Small intestine (tissue), 7 donors: ENCODE results near the gene KIF26B. TPM values are rescaled to one million over a fixed set of nuclear protein-coding genes. Genes with fewer than 3 reads are reported as not detected.

Source experiments
- DNase-seq, 2 donors: peaks; one replicate each; pipeline versions ENCODE4 v3.0.0 to v3.0.0-alpha.2; 2013
- FAIRE-seq: peaks from 2 replicates; lab custom pipeline; 2012; peaks lifted over from hg19 to GRCh38; lab: Jason Lieb, UNC
- H3K27ac ChIP-seq, 3 donors: one replicate each; pipeline ENCODE4 v1.5.1; 2013; ENCODE audit warnings: low read length in 2 of 3, mild to moderate bottlenecking in 2 of 3, control low read depth in 1 of 3, inconsistent platforms in 1 of 3, low read depth in 1 of 3, moderate library complexity in 1 of 3
- H3K27me3 ChIP-seq, 3 donors: one replicate each; pipeline ENCODE4 v1.6.1; 2013; ENCODE audit warnings: low read length in 3 of 3, inconsistent platforms in 1 of 3; ENCODE audit not compliant: control insufficient read depth in 3 of 3, insufficient read depth in 3 of 3
- H3K36me3 ChIP-seq, 3 donors: one replicate each; pipeline ENCODE4 v1.6.1; 2013; ENCODE audit warnings: low read length in 3 of 3, inconsistent platforms in 1 of 3, low read depth in 1 of 3, mild to moderate bottlenecking in 1 of 3, moderate library complexity in 1 of 3; ENCODE audit not compliant: control insufficient read depth in 3 of 3, insufficient read depth in 2 of 3
- H3K4me1 ChIP-seq, 3 donors: one replicate each; pipeline ENCODE4 v1.6.1; 2013; ENCODE audit warnings: low read length in 2 of 3, inconsistent platforms in 1 of 3, low read depth in 1 of 3, mild to moderate bottlenecking in 1 of 3, moderate library complexity in 1 of 3; ENCODE audit not compliant: control insufficient read depth in 3 of 3, insufficient read depth in 2 of 3
- H3K4me3 ChIP-seq, 3 donors: one replicate each; pipeline ENCODE4 v1.5.1; 2013; ENCODE audit warnings: low read length in 3 of 3, control low read depth in 1 of 3, inconsistent platforms in 1 of 3, low read depth in 1 of 3, mild to moderate bottlenecking in 1 of 3, moderate library complexity in 1 of 3
- H3K9me3 ChIP-seq, 2 donors: one replicate each; pipeline ENCODE4 v1.6.1; 2013; ENCODE audit warnings: low read depth in 1 of 2, low read length in 1 of 2; ENCODE audit not compliant: control insufficient read depth in 2 of 2, insufficient read depth in 1 of 2
- WGBS, 3 donors: extraction: QIAGEN DNeasy Blood & Tissue Kit; methylation state at CpG; one replicate each; pipeline ENCODE4 v1.1.7; 2013; 5-methylcytosine and 5-hydroxymethylcytosine counted together
- polyA plus RNA-seq, 4 donors: library from polyadenylated mRNA; stranded (reverse) in 3 of 4; unstranded in 1 of 4; fragments of 200-250 nt in 3 of 4; fragments of 120-200 nt in 1 of 4; gene quantifications; one replicate each; pipeline versions ENCODE4 v1.2.1 to v1.2.3, GENCODE V29; 2013
- donor health status: healthy with polysubstance abuse.
- donor health status: control.
- donor health status: control.
- donor health status: Bipolar disorder and iron deficiency.
- donor health status: healthy.

The KIF26B gene
- polyA plus RNA-seq, 4 donors: 0.27 to 4.0 (median 1.3) TPM; not detected in 1

- Histone ChIP-seq H3K9me3 (no peaks in the 10 kb centered on the region), H3K4me1 (no peaks in the 10 kb centered on the region), H3K27me3 (no peaks in the 10 kb centered on the region), H3K27ac (no peak overlapping the region), H3K36me3 (no peaks in the 10 kb centered on the region), H3K4me3 (no peak overlapping the region)
- FAIRE-seq: no peak
- no peak for DNase-seq
- 89 to 90% (median 89%) methylated on average over 12 of the region's 12 CpGs for WGBS, 3 donors
These were observed 405.6 kb downstream of the KIF26B start for GRCh38 chr1:245560316-245560859.

GRCh38 chr1:245561665-245562234, 407.0 kb downstream of the KIF26B start:
- Histone ChIP-seq H3K36me3 (no peaks in the 10 kb centered on the region), H3K27me3 (no peaks in the 10 kb centered on the region), H3K9me3 (peaks cover 0 to 4% of the 10 kb centered on the region in 2 donors), H3K27ac (no peak overlapping the region), H3K4me3 (no peak overlapping the region), H3K4me1 (no peaks in the 10 kb centered on the region)
- 79 to 89% (median 81%) methylated on average over 10 of the region's 10 CpGs for WGBS, 3 donors
- FAIRE-seq: no peak
- no peak for DNase-seq

DNA sequence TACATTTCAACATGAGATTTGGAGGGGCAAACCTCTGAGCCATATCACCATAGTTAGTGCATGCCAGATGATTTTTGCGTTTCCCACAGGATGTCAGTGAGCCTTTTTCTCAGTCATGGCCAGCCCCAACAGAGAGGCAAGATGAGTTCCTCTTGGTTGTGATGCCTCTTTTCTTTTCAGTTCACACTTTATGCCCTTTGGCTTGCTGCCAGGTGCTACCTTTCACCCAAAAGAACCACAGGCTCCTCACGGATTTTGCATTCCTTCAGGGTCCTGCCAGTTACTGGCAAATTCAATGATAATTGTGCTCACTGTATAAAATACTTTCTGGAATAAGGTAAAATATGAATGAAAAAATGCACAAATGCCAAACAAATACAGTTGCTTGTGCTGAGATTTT, 411.3 kb downstream of the KIF26B start:
- Histone ChIP-seq H3K4me1 (peaks cover 0 to 9% (median 0%) of the 10 kb centered on the region in 3 donors), H3K9me3 (peaks cover 0 to 4% of the 10 kb centered on the region in 2 donors), H3K4me3 (no peak overlapping the region), H3K27ac (no peak overlapping the region), H3K36me3 (no peaks in the 10 kb centered on the region), H3K27me3 (no peaks in the 10 kb centered on the region)
- WGBS, 3 donors: 73 to 89% (median 86%) methylated on average over 2 of the region's 2 CpGs
- FAIRE-seq (no peak), DNase-seq (no peak)

DNA sequence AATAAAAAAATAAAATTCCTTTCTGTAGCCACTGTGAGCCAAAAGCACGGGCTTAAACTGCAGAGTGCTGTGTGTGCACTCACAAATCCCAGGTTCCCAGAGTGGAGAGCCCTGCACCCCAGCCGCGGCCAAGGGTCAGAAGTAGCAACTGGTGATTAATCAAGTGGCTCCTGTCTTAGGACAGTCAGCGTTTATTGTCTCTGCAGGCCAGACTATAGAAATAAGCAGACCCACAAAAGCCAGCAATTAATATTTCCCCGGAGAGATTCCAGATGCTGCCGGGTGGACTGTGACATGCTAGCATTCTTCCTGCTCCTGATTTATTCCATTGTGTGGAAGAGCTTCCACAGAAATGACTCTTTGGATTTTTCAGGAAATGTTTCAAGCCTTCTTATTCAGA, 412.2 kb downstream of the KIF26B start:
- Histone ChIP-seq H3K27ac (no peak overlapping the region), H3K27me3 (no peaks in the 10 kb centered on the region), H3K4me1 (peaks cover 0 to 9% (median 0%) of the 10 kb centered on the region in 3 donors), H3K9me3 (peaks cover 0 to 4% of the 10 kb centered on the region in 2 donors), H3K4me3 (no peak overlapping the region), H3K36me3 (no peaks in the 10 kb centered on the region)
- peak in 1 of 2 donors; percentile 34 for DNase-seq
- 42 to 69% (median 48%) methylated on average over 6 of the region's 6 CpGs for WGBS, 3 donors
- no peak for FAIRE-seq

GRCh38 chr1:245571815-245572294, 417.1 kb downstream of the KIF26B start:
- DNase-seq: no peak
- WGBS, 3 donors: 80 to 82% (median 80%) methylated on average over 11 of the region's 11 CpGs
- H3K36me3 ChIP-seq: no peaks in the 10 kb centered on the region
- no peaks in the 10 kb centered on the region for H3K27me3 ChIP-seq
- H3K9me3 ChIP-seq: no peaks in the 10 kb centered on the region
- FAIRE-seq: no peak
- peaks cover 0 to 8% (median 0%) of the 10 kb centered on the region in 3 donors for H3K4me1 ChIP-seq
- no peak overlapping the region for H3K27ac ChIP-seq
- H3K4me3 ChIP-seq: no peak overlapping the region

GRCh38 chr1:245572709-245573108, 417.9 kb downstream of the KIF26B start:
- Histone ChIP-seq H3K27me3 (no peaks in the 10 kb centered on the region), H3K4me1 (no peaks in the 10 kb centered on the region), H3K4me3 (no peak overlapping the region), H3K9me3 (no peaks in the 10 kb centered on the region), H3K27ac (no peak overlapping the region), H3K36me3 (no peaks in the 10 kb centered on the region)
- 85 to 89% (median 87%) methylated on average over 7 of the region's 7 CpGs for WGBS, 3 donors
- DNase-seq: no peak
- no peak for FAIRE-seq

- Histone ChIP-seq H3K36me3 (no peaks in the 10 kb centered on the region), H3K27ac (no peak overlapping the region), H3K27me3 (no peaks in the 10 kb centered on the region), H3K4me1 (no peaks in the 10 kb centered on the region), H3K9me3 (no peaks in the 10 kb centered on the region), H3K4me3 (no peak overlapping the region)
- FAIRE-seq: no peak
- DNase-seq: no peak
- WGBS, 3 donors: 60 to 70% (median 64%) methylated on average over 2 of the region's 2 CpGs
These were observed 420.9 kb downstream of the KIF26B start for GRCh38 chr1:245575710-245576109.

DNA sequence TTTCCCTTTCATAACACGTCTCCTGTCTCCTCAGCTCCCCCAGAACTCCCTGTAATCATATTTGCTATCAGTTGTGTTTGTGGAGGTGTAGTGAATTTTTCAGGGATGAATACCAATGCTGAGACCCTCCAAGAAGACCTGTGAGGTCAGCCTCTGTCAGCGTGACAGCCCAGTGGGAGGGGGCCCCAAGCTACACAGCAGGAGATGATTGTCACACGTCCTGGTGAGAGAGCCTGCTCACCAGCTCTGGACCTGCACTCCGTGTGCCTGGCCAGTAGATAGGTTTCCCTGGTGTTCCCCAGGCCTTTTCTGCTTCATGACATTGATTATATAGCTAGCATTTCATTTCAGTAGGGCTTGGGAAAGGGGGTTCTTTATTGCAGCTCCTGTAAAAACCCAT, 421.5 kb downstream of the KIF26B start:
- no peaks in the 10 kb centered on the region for H3K9me3 ChIP-seq
- WGBS, 3 donors: 77 to 84% (median 80%) methylated on average over 4 of the region's 4 CpGs
- no peak for FAIRE-seq
- no peak overlapping the region for H3K27ac ChIP-seq
- no peaks in the 10 kb centered on the region for H3K27me3 ChIP-seq
- H3K36me3 ChIP-seq: no peaks in the 10 kb centered on the region
- DNase-seq: no peak
- no peak overlapping the region for H3K4me3 ChIP-seq
- H3K4me1 ChIP-seq: no peaks in the 10 kb centered on the region
